HCT116 (cell line): ENCODE measurements around the gene TMEM128. TPM values are rescaled to one million over a fixed set of nuclear protein-coding genes. Genes with fewer than 3 reads are reported as not detected.
"Not testable (repeated sequence)": the region's sequence is repeated elsewhere in the genome, so short reads cannot be mapped to it uniquely, and the experiment has no call there.

Experiments used
- ATAC-seq: fragments of 200-7000 bp; cut with Tn5 transposase; 2 replicates; pipeline ENCODE4 v1.9.1; 2020; ENCODE audit warnings: mild to moderate bottlenecking, moderate library complexity
- BruUV-seq: library from RNA; stranded (reverse); fragments of 400-500 nt; replicated peaks from 2 replicates; lab custom pipeline; 2021; lab: Mats Ljungman, UMichigan
- CTCF ChIA-PET: fragments of 300-600 bp; sonication (Branson Sonifier 250); formaldehyde crosslinking; loops from one replicate; lab custom pipeline; 2021; ENCODE audit warnings: antibody characterized with exemption; lab: Charles Lee
- POLR2A ChIA-PET: fragments of 300-600, 350-600 bp; sonication (Branson Sonifier 250); formaldehyde crosslinking; loops from one replicate; lab custom pipeline; 2021; ENCODE audit warnings: antibody characterized with exemption; lab: Charles Lee
- RAD21 ChIA-PET, 2 experiments: fragments of 300-600 bp; sonication (Branson Sonifier 250); formaldehyde crosslinking; loops; one replicate each; lab custom pipeline; 2023; ENCODE audit warnings: low total read pairs in 2 of 2; ENCODE audit not compliant: uncharacterized antibody in 2 of 2, unreplicated experiment in 2 of 2, low non-redundant PET in 1 of 2; lab: Charles Lee
- DNase-seq: peaks from one replicate; pipeline ENCODE4 v3.0.0-alpha.2; 2010; ENCODE audit warnings: low read depth, low spot score
- H2AFZ ChIP-seq: fragments of 200-600 bp; shearing (Covaris generic), sonication (generic); 2 replicates; pipeline ENCODE4 v1.6.1; 2017; ENCODE audit warnings: low read depth, mixed run types, mixed read lengths, antibody characterized with exemption, low read length; ENCODE audit not compliant: poor library complexity, severe bottlenecking
- H3K27ac ChIP-seq: 2 replicates; pipeline ENCODE4 v1.5.1; 2012; ENCODE audit warnings: low read depth, low read length
- H3K27me3 ChIP-seq: fragments of 200-600 bp; sonication (generic); 2 replicates; pipeline ENCODE4 v1.6.1; 2016; ENCODE audit warnings: mixed run types, low read length, mixed read lengths; ENCODE audit not compliant: insufficient read depth
- H3K36me3 ChIP-seq, 2 experiments: fragments of 200-500 bp in 1 of 2; fragments of 200-600 bp in 1 of 2; sonication (Bioruptor generic) in 1 of 2; sonication (generic) in 1 of 2; 2 replicates each; pipeline versions ENCODE4 v1.5.1 to v1.6.1; 2014 to 2016; ENCODE audit warnings: low read length in 2 of 2, inconsistent platforms in 1 of 2, mixed read lengths in 1 of 2, mixed run types in 1 of 2; ENCODE audit not compliant: insufficient read depth in 2 of 2, control insufficient read depth in 1 of 2
- H3K4me1 ChIP-seq, 2 experiments: fragments of 200-600 bp in 1 of 2; sonication (generic) in 1 of 2; 2 replicates each; pipeline versions ENCODE4 v1.5.1 to v1.6.1; 2012 to 2017; ENCODE audit warnings: low read length in 2 of 2, inconsistent platforms in 1 of 2, mild to moderate bottlenecking in 1 of 2, mixed read lengths in 1 of 2, mixed run types in 1 of 2, moderate library complexity in 1 of 2; ENCODE audit not compliant: insufficient read depth in 2 of 2, control insufficient read depth in 1 of 2
- H3K4me2 ChIP-seq: fragments of 200-600 bp; sonication (generic); 2 replicates; pipeline ENCODE4 v1.6.1; 2017; ENCODE audit warnings: mixed run types, low read length, mixed read lengths
- H3K4me3 ChIP-seq, 2 experiments: fragments of 200-600 bp in 1 of 2; sonication (generic) in 1 of 2; replicated peaks in 1 of 2; 2 replicates each; pipeline ENCODE4 v1.5.1; 2011 to 2016; ENCODE audit warnings: low read length in 2 of 2, control low read depth in 1 of 2, low read depth in 1 of 2, mild to moderate bottlenecking in 1 of 2, mixed read lengths in 1 of 2, mixed run types in 1 of 2
- H3K79me2 ChIP-seq: fragments of 200-600 bp; sonication (generic); 2 replicates; pipeline ENCODE4 v1.6.1; 2017; ENCODE audit warnings: mild to moderate bottlenecking, mixed run types, low read length, moderate library complexity, mixed read lengths; ENCODE audit not compliant: insufficient read depth
- H3K9ac ChIP-seq: fragments of 200-600 bp; sonication (generic); 2 replicates; pipeline ENCODE4 v1.6.1; 2016; ENCODE audit warnings: low read length, mixed read lengths
- H3K9me2 ChIP-seq: fragments of 200-600 bp; sonication (generic), shearing (Covaris generic); 2 replicates; pipeline ENCODE4 v1.6.1; 2017; ENCODE audit warnings: mixed run types, mild to moderate bottlenecking, moderate library complexity; ENCODE audit not compliant: insufficient read depth
- H3K9me3 ChIP-seq, 2 experiments: fragments of 200-500 bp in 1 of 2; fragments of 200-600 bp in 1 of 2; sonication (Bioruptor generic) in 1 of 2; sonication (generic) in 1 of 2; 2 replicates each; pipeline ENCODE4 v1.6.1; 2014 to 2017; ENCODE audit warnings: low read length in 2 of 2, mixed read lengths in 2 of 2, inconsistent platforms in 1 of 2, low read depth in 1 of 2, mild to moderate bottlenecking in 1 of 2, mixed run types in 1 of 2, moderate library complexity in 1 of 2; ENCODE audit not compliant: control insufficient read depth in 1 of 2, insufficient read depth in 1 of 2
- H4K20me1 ChIP-seq: fragments of 200-600 bp; sonication (generic), shearing (Covaris generic); 2 replicates; pipeline ENCODE4 v1.6.1; 2017; ENCODE audit warnings: mixed run types, mild to moderate bottlenecking, moderate library complexity; ENCODE audit not compliant: insufficient read depth
- CTCF ChIP-seq, 3 experiments: fragments of 200-600 bp in 1 of 3; sonication (generic) in 1 of 3; IDR thresholded peaks in 2 of 3; conservative IDR thresholded peaks in 1 of 3; 2 replicates each; pipeline ENCODE4 v1.5.1; 2012 to 2017; ENCODE audit warnings: low read depth in 2 of 3, low read length in 2 of 3, antibody characterized with exemption in 1 of 3, borderline replicate concordance in 1 of 3, control low read depth in 1 of 3, mild to moderate bottlenecking in 1 of 3, mixed read lengths in 1 of 3, mixed run types in 1 of 3, moderate library complexity in 1 of 3; ENCODE audit not compliant: insufficient read depth in 1 of 3
- EGR1 ChIP-seq: IDR thresholded peaks from 2 replicates; pipeline ENCODE4 v1.6.1; 2012; ENCODE audit warnings: low read depth
- POLR2AphosphoS5 ChIP-seq: IDR thresholded peaks from 2 replicates; pipeline ENCODE4 v1.6.1; 2011; ENCODE audit warnings: mild to moderate bottlenecking, low read depth, low read length, moderate library complexity
- TCF7L2 ChIP-seq: IDR thresholded peaks from 2 replicates; pipeline ENCODE4 v1.7.0; 2011; ENCODE audit warnings: borderline replicate concordance, inconsistent platforms; ENCODE audit not compliant: insufficient read depth, insufficient read length; ENCODE audit errors: extremely low read depth
- ZNF274 ChIP-seq: fragments of 200-500 bp; sonication (Bioruptor generic); IDR thresholded peaks from 2 replicates; pipeline ENCODE4 v1.6.1; 2014; ENCODE audit warnings: mild to moderate bottlenecking, low read depth, low read length, inconsistent platforms
- intact Hi-C: fragments of 100-400 bp; cut with micrococcal nuclease; formaldehyde crosslinking; loops from 2 replicates; pipeline ENCODE4 v1.10.0; 2022
- total RNA-seq: library from RNA; stranded (reverse); gene quantifications from one replicate; pipeline ENCODE4 v1.2.1, GENCODE V29; 2021; ENCODE audit not compliant: unreplicated experiment

Gene TMEM128
- total RNA-seq, 1 experiment from 2014 or later: 19.5 TPM

GRCh38 chr4:4254199-4254598 is 6.2 kb upstream of the TMEM128 start (continued):
- TF ChIP-seq ZNF274 (no peak), EGR1 (no peak), CTCF (IDR thresholded peaks at IDR 0.05 in 2 of 3, conservative IDR thresholded peaks at IDR 0.05 in 1 of 3; ENCODE audit: borderline replicate concordance in 1 of 3, insufficient read depth in 1 of 3, low read depth in 2 of 3, low read length in 2 of 3) (no peak), TCF7L2 (no peak)

- RAD21 ChIA-PET: no interaction called here
Measured at GRCh38 chr4:4249866-4250265, 1.8 kb upstream of the TMEM128 start.

GRCh38 chr4:4249342-4249741 is 1.3 kb upstream of the TMEM128 start:
- H3K27me3 ChIP-seq, POLR2A ChIA-PET, H3K9me3 ChIP-seq, RAD21 ChIA-PET, DNase-seq, ATAC-seq, H4K20me1 ChIP-seq, H2AFZ ChIP-seq, H3K36me3 ChIP-seq, H3K9me2 ChIP-seq, intact Hi-C loops, BruUV-seq: not testable (repeated sequence)
- peak overlapping the region; percentile 88 for H3K4me2 ChIP-seq
- H3K9ac ChIP-seq: peak overlapping the region; percentile 90
- H3K27ac ChIP-seq: peak overlapping the region; percentile 85; the same call in 1 of the 2 replicates
- H3K4me3 ChIP-seq: peak overlapping the region; percentile 85 to 94
- peaks cover 8 to 20% of the 10 kb centered on the region in 2 experiments for H3K4me1 ChIP-seq
- CTCF ChIA-PET: interaction anchor here (2.3 kb wide), 1 partner anchor 11 kb away, joined by 8 read pairs; no protein-coding TSS in a partner anchor
- H3K79me2 ChIP-seq: peaks cover 16% of the 10 kb centered on the region

More at GRCh38 chr4:4249866-4250265, 1.8 kb upstream of the TMEM128 start:
- Histone ChIP-seq H3K27me3 (no peaks in the 10 kb centered on the region), H3K79me2 (peaks cover 16% of the 10 kb centered on the region), H3K9me3 (no peaks in the 10 kb centered on the region), H4K20me1 (no peaks in the 10 kb centered on the region), H3K4me3 (no peak overlapping the region), H3K27ac (no peak overlapping the region), H2AFZ (no peak overlapping the region), H3K36me3 (peaks cover 3 to 4% of the 10 kb centered on the region in 2 experiments; a peak in 2 of 4 replicates), H3K9ac (no peak overlapping the region), H3K4me1 (peaks cover 8 to 20% of the 10 kb centered on the region in 2 experiments)
- BruUV-seq: no TSS peak
- ATAC-seq: no peak
- POLR2A ChIA-PET: no interaction called here
- no peak for DNase-seq
- intact Hi-C loops: loop anchor here (10.0 kb wide), 1 partner anchor 1565 kb away; no protein-coding TSS in a partner anchor
- no peak for TF ChIP-seq POLR2AphosphoS5
- TF ChIP-seq, all 23 proteins: peak for 0
- Histone ChIP-seq H3K4me2 (no peak overlapping the region), H3K9me2 (no peaks in the 10 kb centered on the region)
- CTCF ChIA-PET: interaction anchor here (2.3 kb wide), 1 partner anchor 10 kb away, joined by 8 read pairs; no protein-coding TSS in a partner anchor
